NB4 (cell line): ENCODE measurements around the gene GUCY2C.
A peak's percentile ranks its signal among the peaks of the same experiment; 100 is the strongest.

ENCODE experiments used
- DNase-seq: peaks from one replicate; pipeline ENCODE4 v3.0.0; 2010; ENCODE audit warnings: low read depth
- H3K4me3 ChIP-seq: one replicate; pipeline ENCODE4 v1.5.1; 2011; ENCODE audit warnings: mild to moderate bottlenecking, low read depth, low read length, moderate library complexity
- CTCF ChIP-seq: IDR thresholded peaks from one replicate; pipeline ENCODE4 v1.5.1; 2012; ENCODE audit warnings: low read depth, low read length
- MYC ChIP-seq: IDR thresholded peaks from 2 replicates; pipeline ENCODE4 v1.6.1; 2011; ENCODE audit warnings: low read depth, low read length
- POLR2A ChIP-seq: IDR thresholded peaks from 2 replicates; pipeline ENCODE4 v1.6.1; 2011; ENCODE audit warnings: mild to moderate bottlenecking; ENCODE audit not compliant: insufficient read length; ENCODE audit errors: extremely low read depth
- TF ChIP-seq, protein P1 (sequence below): IDR thresholded peaks from 2 replicates; pipeline ENCODE4 v1.6.1; 2011; ENCODE audit warnings: low read depth, low read length

The GUCY2C gene

DNA sequence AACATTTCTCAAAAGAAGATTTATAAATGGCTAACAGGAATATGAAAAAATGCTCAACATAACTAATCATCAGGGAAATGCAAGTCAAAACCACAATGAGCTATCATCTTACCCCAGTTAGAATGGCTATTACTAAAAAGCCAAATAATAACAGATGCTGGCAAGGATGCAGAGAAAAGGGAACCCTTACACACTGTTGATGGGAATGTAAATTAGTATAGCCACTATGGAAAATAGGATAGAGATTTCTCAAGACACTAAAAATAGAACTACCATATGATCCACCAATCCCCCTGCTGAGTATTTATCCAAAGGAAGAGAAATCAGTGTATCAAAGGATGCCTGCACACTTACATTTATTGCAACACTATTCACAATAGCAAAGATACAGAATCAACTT, 58.3 kb downstream of the GUCY2C start:
- TF ChIP-seq CTCF, result no peak
- no peak for TF ChIP-seq MYC
- TF ChIP-seq, protein P1, sequence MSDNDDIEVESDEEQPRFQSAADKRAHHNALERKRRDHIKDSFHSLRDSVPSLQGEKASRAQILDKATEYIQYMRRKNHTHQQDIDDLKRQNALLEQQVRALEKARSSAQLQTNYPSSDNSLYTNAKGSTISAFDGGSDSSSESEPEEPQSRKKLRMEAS, result no peak
- no peak for TF ChIP-seq POLR2A
- DNase-seq, result no peak

GRCh38 chr12:14635776-14636175, 60.6 kb downstream of the GUCY2C start:
- no peak overlapping the region for H3K4me3 ChIP-seq
- TF ChIP-seq, protein P1, result no peak
- TF ChIP-seq POLR2A (no peak), MYC (no peak), CTCF (no peak)
- DNase-seq, result no peak

More for the DNA sequence above, 58.3 kb downstream of the GUCY2C start:
- no peak overlapping the region for H3K4me3 ChIP-seq

GRCh38 chr12:14630793-14631192, 65.6 kb downstream of the GUCY2C start:
- TF ChIP-seq POLR2A, result no peak
- TF ChIP-seq, protein P1, result no peak
- no peak for TF ChIP-seq MYC
- TF ChIP-seq CTCF, result no peak
- no peak overlapping the region for H3K4me3 ChIP-seq

GRCh38 chr12:14629832-14630710, 66.3 kb downstream of the GUCY2C start:
- DNase-seq, result peak; percentile 66
- TF ChIP-seq POLR2A, result no peak
- TF ChIP-seq CTCF, result peak; percentile 95
- no peak overlapping the region for H3K4me3 ChIP-seq

More at GRCh38 chr12:14630793-14631192, 65.6 kb downstream of the GUCY2C start:
- no peak for DNase-seq

DNA sequence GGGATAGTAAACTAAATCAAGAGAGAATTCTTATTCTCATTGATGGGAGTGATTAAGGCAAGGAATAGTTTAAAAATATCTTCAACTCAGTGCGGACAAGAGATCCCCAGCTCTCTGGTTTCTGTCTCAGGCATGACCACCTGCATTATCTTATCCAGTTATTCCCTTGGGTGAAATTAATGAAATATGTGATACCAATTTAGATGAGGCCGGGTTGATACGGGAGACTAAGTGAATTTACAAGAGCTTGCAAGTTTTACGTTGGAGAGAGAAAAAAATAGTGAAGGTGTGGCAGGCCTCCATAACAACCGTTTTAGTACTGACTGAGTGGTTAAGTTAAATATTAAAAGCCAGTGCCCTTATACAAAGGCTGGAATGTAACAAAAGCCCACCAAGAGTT, 67.6 kb downstream of the GUCY2C start:
- no peak overlapping the region for H3K4me3 ChIP-seq
- TF ChIP-seq CTCF (no peak), POLR2A (no peak), MYC (no peak)
- TF ChIP-seq, protein P1, result no peak

GRCh38 chr12:14621826-14622225, 74.6 kb downstream of the GUCY2C start:
- DNase-seq, result peak; percentile 12
- TF ChIP-seq, protein P1, result no peak
- TF ChIP-seq POLR2A (no peak), MYC (no peak), CTCF (no peak)
- no peak overlapping the region for H3K4me3 ChIP-seq

More for the DNA sequence above, 67.6 kb downstream of the GUCY2C start:
- no peak for DNase-seq
